ENCODE results near the gene ATAD3A. TPM values are rescaled to one million over a fixed set of nuclear protein-coding genes. Genes with fewer than 3 reads are reported as not detected.

ATAD3A gene
- total and polyA plus RNA-seq, 2 experiments from 2014 or later: 36.5 to 80.3 TPM

GRCh38 chr1:1521331-1521730 is 9.4 kb downstream of the ATAD3A start:
- no peaks in the 10 kb centered on the region for H3K9me3 Mint-ChIP-seq

More at GRCh38 chr1:1521331-1521730, 9.4 kb downstream of the ATAD3A start:
- Histone ChIP-seq H3K27me3 (ENCODE audit: insufficient read depth) (no peaks in the 10 kb centered on the region), H3K4me2 (no peak overlapping the region), H3K36me3 (ENCODE audit: insufficient read depth) (peaks cover 5% of the 10 kb centered on the region), H3K27ac (ENCODE audit: low read depth) (no peak overlapping the region), H3K4me1 (ENCODE audit: insufficient read depth) (no peaks in the 10 kb centered on the region), H2AFZ (no peak overlapping the region), H3K79me2 (replicated peaks; ENCODE audit: insufficient read depth) (no peaks in the 10 kb centered on the region), H3F3A (replicated peaks; ENCODE audit: low read depth) (no peaks in the 10 kb centered on the region), H3K9me2 (ENCODE audit: insufficient read depth) (no peaks in the 10 kb centered on the region), H4K20me1 (replicated peaks; ENCODE audit: insufficient read depth) (no peaks in the 10 kb centered on the region; the same call in none of the 2 replicates), H3K4me3 (no peak overlapping the region)
- Mint-ChIP-seq H3K4me1 (no peaks in the 10 kb centered on the region), H3K27me3 (ENCODE audit: insufficient read depth, low read depth, poor library complexity) (peaks cover 3% of the 10 kb centered on the region), H3K27ac (no peak overlapping the region), H3K4me3 (no peak overlapping the region), H3K36me3 (ENCODE audit: low read depth) (peaks cover 36% of the 10 kb centered on the region)
- TF ChIP-seq, protein P1, sequence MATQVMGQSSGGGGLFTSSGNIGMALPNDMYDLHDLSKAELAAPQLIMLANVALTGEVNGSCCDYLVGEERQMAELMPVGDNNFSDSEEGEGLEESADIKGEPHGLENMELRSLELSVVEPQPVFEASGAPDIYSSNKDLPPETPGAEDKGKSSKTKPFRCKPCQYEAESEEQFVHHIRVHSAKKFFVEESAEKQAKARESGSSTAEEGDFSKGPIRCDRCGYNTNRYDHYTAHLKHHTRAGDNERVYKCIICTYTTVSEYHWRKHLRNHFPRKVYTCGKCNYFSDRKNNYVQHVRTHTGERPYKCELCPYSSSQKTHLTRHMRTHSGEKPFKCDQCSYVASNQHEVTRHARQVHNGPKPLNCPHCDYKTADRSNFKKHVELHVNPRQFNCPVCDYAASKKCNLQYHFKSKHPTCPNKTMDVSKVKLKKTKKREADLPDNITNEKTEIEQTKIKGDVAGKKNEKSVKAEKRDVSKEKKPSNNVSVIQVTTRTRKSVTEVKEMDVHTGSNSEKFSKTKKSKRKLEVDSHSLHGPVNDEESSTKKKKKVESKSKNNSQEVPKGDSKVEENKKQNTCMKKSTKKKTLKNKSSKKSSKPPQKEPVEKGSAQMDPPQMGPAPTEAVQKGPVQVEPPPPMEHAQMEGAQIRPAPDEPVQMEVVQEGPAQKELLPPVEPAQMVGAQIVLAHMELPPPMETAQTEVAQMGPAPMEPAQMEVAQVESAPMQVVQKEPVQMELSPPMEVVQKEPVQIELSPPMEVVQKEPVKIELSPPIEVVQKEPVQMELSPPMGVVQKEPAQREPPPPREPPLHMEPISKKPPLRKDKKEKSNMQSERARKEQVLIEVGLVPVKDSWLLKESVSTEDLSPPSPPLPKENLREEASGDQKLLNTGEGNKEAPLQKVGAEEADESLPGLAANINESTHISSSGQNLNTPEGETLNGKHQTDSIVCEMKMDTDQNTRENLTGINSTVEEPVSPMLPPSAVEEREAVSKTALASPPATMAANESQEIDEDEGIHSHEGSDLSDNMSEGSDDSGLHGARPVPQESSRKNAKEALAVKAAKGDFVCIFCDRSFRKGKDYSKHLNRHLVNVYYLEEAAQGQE (IDR thresholded peaks at IDR 0.05; ENCODE audit: unreplicated experiment): no peak
- TF ChIP-seq ZNF331 (CRISPR knock-in tag; IDR thresholded peaks at IDR 0.05; ENCODE audit: low read depth) (no peak), POLR2AphosphoS5 (IDR thresholded peaks at IDR 0.05; ENCODE audit: low read depth) (no peak), ZNF114 (CRISPR knock-in tag; IDR thresholded peaks at IDR 0.05) (no peak), EZH2 (IDR thresholded peaks at IDR 0.05; ENCODE audit: low read depth, unreplicated experiment) (no peak), CREB1 (CRISPR knock-in tag; IDR thresholded peaks at IDR 0.05; ENCODE audit: low read depth) (no peak), JUNB (IDR thresholded peaks at IDR 0.05; ENCODE audit: unreplicated experiment) (no peak), STAT1 (IDR thresholded peaks at IDR 0.05; ENCODE audit: unreplicated experiment) (no peak), NANOG (IDR thresholded peaks at IDR 0.05; ENCODE audit: borderline replicate concordance) (no peak), EZH2phosphoT487 (IDR thresholded peaks at IDR 0.05; ENCODE audit: unreplicated experiment) (no peak)
- TF ChIP-seq, protein P2, sequence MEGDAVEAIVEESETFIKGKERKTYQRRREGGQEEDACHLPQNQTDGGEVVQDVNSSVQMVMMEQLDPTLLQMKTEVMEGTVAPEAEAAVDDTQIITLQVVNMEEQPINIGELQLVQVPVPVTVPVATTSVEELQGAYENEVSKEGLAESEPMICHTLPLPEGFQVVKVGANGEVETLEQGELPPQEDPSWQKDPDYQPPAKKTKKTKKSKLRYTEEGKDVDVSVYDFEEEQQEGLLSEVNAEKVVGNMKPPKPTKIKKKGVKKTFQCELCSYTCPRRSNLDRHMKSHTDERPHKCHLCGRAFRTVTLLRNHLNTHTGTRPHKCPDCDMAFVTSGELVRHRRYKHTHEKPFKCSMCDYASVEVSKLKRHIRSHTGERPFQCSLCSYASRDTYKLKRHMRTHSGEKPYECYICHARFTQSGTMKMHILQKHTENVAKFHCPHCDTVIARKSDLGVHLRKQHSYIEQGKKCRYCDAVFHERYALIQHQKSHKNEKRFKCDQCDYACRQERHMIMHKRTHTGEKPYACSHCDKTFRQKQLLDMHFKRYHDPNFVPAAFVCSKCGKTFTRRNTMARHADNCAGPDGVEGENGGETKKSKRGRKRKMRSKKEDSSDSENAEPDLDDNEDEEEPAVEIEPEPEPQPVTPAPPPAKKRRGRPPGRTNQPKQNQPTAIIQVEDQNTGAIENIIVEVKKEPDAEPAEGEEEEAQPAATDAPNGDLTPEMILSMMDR (conservative IDR thresholded peaks at IDR 0.05; ENCODE audit: low read depth in 2 of 2): no peak
- TF ChIP-seq, protein P3, sequence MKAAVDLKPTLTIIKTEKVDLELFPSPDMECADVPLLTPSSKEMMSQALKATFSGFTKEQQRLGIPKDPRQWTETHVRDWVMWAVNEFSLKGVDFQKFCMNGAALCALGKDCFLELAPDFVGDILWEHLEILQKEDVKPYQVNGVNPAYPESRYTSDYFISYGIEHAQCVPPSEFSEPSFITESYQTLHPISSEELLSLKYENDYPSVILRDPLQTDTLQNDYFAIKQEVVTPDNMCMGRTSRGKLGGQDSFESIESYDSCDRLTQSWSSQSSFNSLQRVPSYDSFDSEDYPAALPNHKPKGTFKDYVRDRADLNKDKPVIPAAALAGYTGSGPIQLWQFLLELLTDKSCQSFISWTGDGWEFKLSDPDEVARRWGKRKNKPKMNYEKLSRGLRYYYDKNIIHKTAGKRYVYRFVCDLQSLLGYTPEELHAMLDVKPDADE (IDR thresholded peaks at IDR 0.05): no peak
- TF ChIP-seq, protein P4, sequence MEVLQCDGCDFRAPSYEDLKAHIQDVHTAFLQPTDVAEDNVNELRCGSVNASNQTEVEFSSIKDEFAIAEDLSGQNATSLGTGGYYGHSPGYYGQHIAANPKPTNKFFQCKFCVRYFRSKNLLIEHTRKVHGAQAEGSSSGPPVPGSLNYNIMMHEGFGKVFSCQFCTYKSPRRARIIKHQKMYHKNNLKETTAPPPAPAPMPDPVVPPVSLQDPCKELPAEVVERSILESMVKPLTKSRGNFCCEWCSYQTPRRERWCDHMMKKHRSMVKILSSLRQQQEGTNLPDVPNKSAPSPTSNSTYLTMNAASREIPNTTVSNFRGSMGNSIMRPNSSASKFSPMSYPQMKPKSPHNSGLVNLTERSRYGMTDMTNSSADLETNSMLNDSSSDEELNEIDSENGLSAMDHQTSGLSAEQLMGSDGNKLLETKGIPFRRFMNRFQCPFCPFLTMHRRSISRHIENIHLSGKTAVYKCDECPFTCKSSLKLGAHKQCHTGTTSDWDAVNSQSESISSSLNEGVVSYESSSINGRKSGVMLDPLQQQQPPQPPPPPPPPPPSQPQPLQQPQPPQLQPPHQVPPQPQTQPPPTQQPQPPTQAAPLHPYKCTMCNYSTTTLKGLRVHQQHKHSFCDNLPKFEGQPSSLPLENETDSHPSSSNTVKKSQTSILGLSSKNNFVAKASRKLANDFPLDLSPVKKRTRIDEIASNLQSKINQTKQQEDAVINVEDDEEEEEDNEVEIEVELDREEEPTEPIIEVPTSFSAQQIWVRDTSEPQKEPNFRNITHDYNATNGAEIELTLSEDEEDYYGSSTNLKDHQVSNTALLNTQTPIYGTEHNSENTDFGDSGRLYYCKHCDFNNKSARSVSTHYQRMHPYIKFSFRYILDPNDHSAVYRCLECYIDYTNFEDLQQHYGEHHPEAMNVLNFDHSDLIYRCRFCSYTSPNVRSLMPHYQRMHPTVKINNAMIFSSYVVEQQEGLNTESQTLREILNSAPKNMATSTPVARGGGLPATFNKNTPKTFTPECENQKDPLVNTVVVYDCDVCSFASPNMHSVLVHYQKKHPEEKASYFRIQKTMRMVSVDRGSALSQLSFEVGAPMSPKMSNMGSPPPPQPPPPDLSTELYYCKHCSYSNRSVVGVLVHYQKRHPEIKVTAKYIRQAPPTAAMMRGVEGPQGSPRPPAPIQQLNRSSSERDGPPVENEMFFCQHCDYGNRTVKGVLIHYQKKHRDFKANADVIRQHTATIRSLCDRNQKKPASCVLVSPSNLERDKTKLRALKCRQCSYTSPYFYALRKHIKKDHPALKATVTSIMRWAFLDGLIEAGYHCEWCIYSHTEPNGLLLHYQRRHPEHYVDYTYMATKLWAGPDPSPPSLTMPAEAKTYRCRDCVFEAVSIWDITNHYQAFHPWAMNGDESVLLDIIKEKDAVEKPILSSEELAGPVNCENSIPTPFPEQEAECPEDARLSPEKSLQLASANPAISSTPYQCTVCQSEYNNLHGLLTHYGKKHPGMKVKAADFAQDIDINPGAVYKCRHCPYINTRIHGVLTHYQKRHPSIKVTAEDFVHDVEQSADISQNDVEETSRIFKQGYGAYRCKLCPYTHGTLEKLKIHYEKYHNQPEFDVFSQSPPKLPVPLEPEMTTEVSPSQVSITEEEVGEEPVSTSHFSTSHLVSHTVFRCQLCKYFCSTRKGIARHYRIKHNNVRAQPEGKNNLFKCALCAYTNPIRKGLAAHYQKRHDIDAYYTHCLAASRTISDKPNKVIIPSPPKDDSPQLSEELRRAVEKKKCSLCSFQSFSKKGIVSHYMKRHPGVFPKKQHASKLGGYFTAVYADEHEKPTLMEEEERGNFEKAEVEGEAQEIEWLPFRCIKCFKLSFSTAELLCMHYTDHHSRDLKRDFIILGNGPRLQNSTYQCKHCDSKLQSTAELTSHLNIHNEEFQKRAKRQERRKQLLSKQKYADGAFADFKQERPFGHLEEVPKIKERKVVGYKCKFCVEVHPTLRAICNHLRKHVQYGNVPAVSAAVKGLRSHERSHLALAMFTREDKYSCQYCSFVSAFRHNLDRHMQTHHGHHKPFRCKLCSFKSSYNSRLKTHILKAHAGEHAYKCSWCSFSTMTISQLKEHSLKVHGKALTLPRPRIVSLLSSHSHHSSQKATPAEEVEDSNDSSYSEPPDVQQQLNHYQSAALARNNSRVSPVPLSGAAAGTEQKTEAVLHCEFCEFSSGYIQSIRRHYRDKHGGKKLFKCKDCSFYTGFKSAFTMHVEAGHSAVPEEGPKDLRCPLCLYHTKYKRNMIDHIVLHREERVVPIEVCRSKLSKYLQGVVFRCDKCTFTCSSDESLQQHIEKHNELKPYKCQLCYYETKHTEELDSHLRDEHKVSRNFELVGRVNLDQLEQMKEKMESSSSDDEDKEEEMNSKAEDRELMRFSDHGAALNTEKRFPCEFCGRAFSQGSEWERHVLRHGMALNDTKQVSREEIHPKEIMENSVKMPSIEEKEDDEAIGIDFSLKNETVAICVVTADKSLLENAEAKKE (CRISPR knock-in tag; IDR thresholded peaks at IDR 0.05): no peak
- DNase-seq (ENCODE audit: low spot score): no peak
- ATAC-seq: no peak

Data from GM23338 (cell line).